ENCODE results near the gene VGF.

- TF ChIP-seq FOXM1 (IDR thresholded peaks at IDR 0.05; ENCODE audit: borderline replicate concordance) (no peak), TARDBP (IDR thresholded peaks at IDR 0.05) (no peak), SP1 (IDR thresholded peaks at IDR 0.05) (no peak), ELF4 (IDR thresholded peaks at IDR 0.05) (no peak), FOXK2 (IDR thresholded peaks at IDR 0.05) (no peak), FOXA1 (IDR thresholded peaks at IDR 0.05) (no peak)
Observed at GRCh38 chr7:101198476-101198875, 33.1 kb upstream of the VGF start.

Measured in HEK293T (cell line).